ENCODE data around the gene SHMT2. TPM values are rescaled to one million over a fixed set of nuclear protein-coding genes. Genes with fewer than 3 reads are reported as not detected.

The SHMT2 gene
- total and polyA plus RNA-seq, 9 of the 15 experiments (the other 6 are each of a cell fraction or from before 2014, with no cell fraction given): 46.1 to 319 (median 115) TPM

GRCh38 chr12:57210461-57210860, 19.1 kb upstream of the SHMT2 start:
- peaks cover 2% of the 10 kb centered on the region for H3K9me1 ChIP-seq (ENCODE audit: control insufficient read depth, insufficient read depth, low read length)
- peaks cover 23% of the 10 kb centered on the region for H4K20me1 ChIP-seq (replicated peaks; ENCODE audit: control insufficient read depth, insufficient read depth, low read length)
- intact Hi-C loops (cut with micrococcal nuclease) (no loop called here), in situ Hi-C loops (cut with MboI) (no loop called here)
- TF ChIP-seq TOE1 (IDR thresholded peaks at IDR 0.05; ENCODE audit: borderline replicate concordance) (no peak), TOE1 (CRISPR knock-in tag; IDR thresholded peaks at IDR 0.05; ENCODE audit: borderline replicate concordance, low read depth) (no peak), ZNF785 (CRISPR knock-in tag; IDR thresholded peaks at IDR 0.05) (no peak), GATAD2B (IDR thresholded peaks at IDR 0.05; ENCODE audit: borderline replicate concordance) (no peak), ZNF830 (CRISPR knock-in tag; IDR thresholded peaks at IDR 0.05) (no peak), MCM3 (IDR thresholded peaks at IDR 0.05) (no peak), MCM7 (IDR thresholded peaks at IDR 0.05) (no peak), NR2C2 (CRISPR knock-in tag; IDR thresholded peaks at IDR 0.05) (no peak), NR2C2 (tag; IDR thresholded peaks at IDR 0.05) (no peak), ZSCAN32 (CRISPR knock-in tag; IDR thresholded peaks at IDR 0.05) (no peak), PTTG1 (tag; IDR thresholded peaks at IDR 0.05; ENCODE audit: low read depth) (no peak)
- POLR2A ChIA-PET: interaction anchor here (1.2 kb wide), 1 partner anchor 21 kb away, joined by 4 read pairs; no protein-coding TSS in a partner anchor
- peaks cover 19 to 70% of the 10 kb centered on the region in 2 experiments; a peak in 4 of 5 replicates for H3K27me3 ChIP-seq (ENCODE audit: control insufficient read depth in 2 of 2, insufficient read depth in 2 of 2, low read length in 2 of 2)
- H3K36me3 ChIP-seq (ENCODE audit: control insufficient read depth, insufficient read depth, low read length): no peaks in the 10 kb centered on the region
- FAIRE-seq (no peak), DNase-seq (ENCODE audit: extremely low read depth in 1 of 4, low spot score in 3 of 4) (no peak), ATAC-seq (no peak)
- H3K9ac ChIP-seq (ENCODE audit: insufficient read depth in 1 of 2, low read depth in 2 of 2, low read length in 2 of 2): peak overlapping the region in 1 of 2 experiments; percentile 28; a peak in 1 of 4 replicates
- WGBS (ENCODE audit: insufficient coverage, low coverage, missing lambda C conversion rate): 24% methylated on average over 11 of the region's 15 CpGs
- peaks cover 9 to 40% of the 10 kb centered on the region in 2 experiments; a peak in 4 of 5 replicates for H3K4me1 ChIP-seq (replicated peaks in 1 of 2; ENCODE audit: control insufficient read depth in 2 of 2, insufficient read depth in 2 of 2, low read length in 2 of 2)
- no peak overlapping the region for H3K4me3 ChIP-seq
- no peaks in the 10 kb centered on the region for H3K9me3 ChIP-seq (replicated peaks; ENCODE audit: control insufficient read depth, insufficient read depth, low read depth, low read length)
- no peak overlapping the region for H3K27ac ChIP-seq (ENCODE audit: extremely low read depth, low read depth, low read length)
- BruUV-seq (replicated peaks): no TSS peak
- CTCF ChIA-PET (ENCODE audit: low intra/inter-chr PET ratio): interaction anchor here (4.7 to 7.2 kb wide), 2 partner anchors 27 to 33 kb away, joined by 80 to 186 read pairs; a partner anchor contains a TSS
- H3K4me2 ChIP-seq (ENCODE audit: insufficient read depth, low read length): no peak overlapping the region
- no peaks in the 10 kb centered on the region for H3K79me2 ChIP-seq (ENCODE audit: control insufficient read depth, insufficient read depth, low read length)
- no peak overlapping the region for H2AFZ ChIP-seq (ENCODE audit: low read depth, low read length)

Data from K562 (cell line).